ENCODE measurements around the gene ATF6B.
A peak's percentile ranks its signal among the peaks of the same experiment; 100 is the strongest.

The ATF6B gene

DNA sequence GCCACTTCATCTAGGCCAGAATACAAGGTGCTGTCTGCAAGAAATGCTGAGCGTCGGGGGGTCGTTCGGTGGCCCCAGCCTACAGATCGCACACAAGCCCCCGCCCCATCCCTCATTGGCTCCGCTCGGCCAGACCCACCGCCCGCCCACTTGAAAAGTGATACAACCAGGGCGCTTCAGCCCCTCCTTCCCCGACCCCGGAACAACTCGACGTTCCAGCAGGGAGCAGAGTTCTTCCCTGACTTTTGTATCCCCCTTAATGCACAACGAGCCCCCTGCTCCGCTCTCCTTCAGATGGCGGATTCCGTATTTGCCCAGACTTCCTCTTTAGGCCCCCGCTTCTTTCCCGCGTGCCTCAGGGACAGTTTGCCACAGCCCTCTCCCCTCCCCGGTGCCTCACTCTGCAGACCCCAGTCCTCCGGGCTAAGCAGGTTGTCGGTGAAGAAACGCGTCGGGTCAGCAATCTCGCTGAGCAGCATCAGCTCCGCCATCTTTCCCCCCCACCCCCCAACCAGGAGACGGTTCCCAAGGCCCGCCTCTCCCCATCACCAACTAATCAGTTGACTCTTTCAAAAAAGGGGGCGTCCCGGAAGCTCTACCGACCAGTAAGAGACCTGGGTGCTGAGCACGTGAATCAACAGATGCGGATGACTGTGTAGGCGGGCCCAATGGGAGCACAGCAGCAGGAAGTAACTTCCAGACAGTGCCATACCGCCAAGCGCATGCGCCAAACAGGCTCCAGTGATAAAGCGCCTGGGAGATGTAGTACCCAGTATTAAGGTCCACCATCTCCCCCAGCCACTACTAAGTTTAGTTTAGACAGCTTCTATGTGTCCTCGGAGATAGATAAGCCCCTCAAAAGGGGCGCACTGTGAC lies at the start of gene ATF6B:
ATF6B (minus strand) TSS at position 530 of the 876 bp plus-strand sequence; CDS start at position 491, 39 bp downstream.
- TF ChIP-seq, protein P1, sequence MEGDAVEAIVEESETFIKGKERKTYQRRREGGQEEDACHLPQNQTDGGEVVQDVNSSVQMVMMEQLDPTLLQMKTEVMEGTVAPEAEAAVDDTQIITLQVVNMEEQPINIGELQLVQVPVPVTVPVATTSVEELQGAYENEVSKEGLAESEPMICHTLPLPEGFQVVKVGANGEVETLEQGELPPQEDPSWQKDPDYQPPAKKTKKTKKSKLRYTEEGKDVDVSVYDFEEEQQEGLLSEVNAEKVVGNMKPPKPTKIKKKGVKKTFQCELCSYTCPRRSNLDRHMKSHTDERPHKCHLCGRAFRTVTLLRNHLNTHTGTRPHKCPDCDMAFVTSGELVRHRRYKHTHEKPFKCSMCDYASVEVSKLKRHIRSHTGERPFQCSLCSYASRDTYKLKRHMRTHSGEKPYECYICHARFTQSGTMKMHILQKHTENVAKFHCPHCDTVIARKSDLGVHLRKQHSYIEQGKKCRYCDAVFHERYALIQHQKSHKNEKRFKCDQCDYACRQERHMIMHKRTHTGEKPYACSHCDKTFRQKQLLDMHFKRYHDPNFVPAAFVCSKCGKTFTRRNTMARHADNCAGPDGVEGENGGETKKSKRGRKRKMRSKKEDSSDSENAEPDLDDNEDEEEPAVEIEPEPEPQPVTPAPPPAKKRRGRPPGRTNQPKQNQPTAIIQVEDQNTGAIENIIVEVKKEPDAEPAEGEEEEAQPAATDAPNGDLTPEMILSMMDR (IDR thresholded peaks at IDR 0.05; ENCODE audit: borderline replicate concordance, insufficient read depth, low read depth, low read length), result no peak

GRCh38 chr6:32177183-32177787 lies 49.2 kb upstream of the ATF6B start:
- peak overlapping the region; percentile 51 for H3K4me3 ChIP-seq (ENCODE audit: low read depth, low read length)
- TF ChIP-seq, protein P1 (IDR thresholded peaks at IDR 0.05; ENCODE audit: borderline replicate concordance, insufficient read depth, low read depth, low read length), result no peak

More for the DNA sequence above, at the start of gene ATF6B:
- H3K4me3 ChIP-seq (ENCODE audit: low read depth, low read length), result peak within 1 kb of the TSS; percentile 79

GRCh38 chr6:32176476-32177182 lies 48.6 kb upstream of the ATF6B start:
- H3K4me3 ChIP-seq (ENCODE audit: low read depth, low read length), result peak overlapping the region; percentile 51
- TF ChIP-seq, protein P1 (IDR thresholded peaks at IDR 0.05; ENCODE audit: borderline replicate concordance, insufficient read depth, low read depth, low read length), result no peak

DNA sequence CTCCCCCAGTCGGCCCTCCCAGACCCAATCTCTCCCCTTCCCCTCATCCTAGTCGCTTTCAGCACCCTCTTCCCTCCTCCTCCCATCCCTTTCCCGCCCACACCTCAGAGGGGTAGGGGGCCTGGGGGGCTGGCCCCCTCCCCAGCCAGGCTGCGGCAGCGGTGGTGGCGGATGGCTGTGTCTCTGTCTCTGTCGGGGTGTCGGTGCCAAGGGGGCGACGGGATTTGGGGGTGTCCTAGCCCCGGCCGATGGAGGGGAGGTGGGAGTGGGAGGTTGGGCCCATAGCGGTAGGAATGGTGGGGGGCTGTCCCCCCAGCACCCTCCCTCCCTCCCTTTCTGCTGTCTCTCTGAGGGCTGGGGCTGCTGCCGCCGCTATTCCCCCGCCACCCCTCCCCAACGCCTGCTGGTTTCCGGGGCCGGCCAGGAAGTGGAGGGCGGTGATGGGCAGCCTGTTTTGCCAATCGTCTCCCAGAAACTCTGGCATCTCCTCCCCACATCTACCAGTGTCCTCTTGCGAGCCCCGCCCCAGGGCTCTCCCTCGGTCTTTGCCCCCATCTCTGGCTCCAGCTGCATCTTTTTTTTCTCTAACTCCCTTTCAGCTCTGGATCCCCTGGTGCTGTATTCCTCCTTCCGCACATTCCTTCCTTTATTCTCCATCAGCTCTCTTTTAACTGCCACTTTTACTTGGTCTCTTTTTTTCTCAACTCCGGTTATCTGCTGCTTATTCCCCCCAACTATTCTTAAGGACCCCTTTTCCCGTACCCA lies 47.8 kb upstream of the ATF6B start, which contains the start of gene AGPAT1:
AGPAT1 (minus strand) TSS at position 374 of the 765 bp plus-strand sequence. CDS start 4,588 bp downstream, outside the sequence.
- TF ChIP-seq, protein P1 (IDR thresholded peaks at IDR 0.05; ENCODE audit: borderline replicate concordance, insufficient read depth, low read depth, low read length), result no peak

GRCh38 chr6:32175322-32175710 lies 47.3 kb upstream of the ATF6B start:
- H3K4me3 ChIP-seq (ENCODE audit: low read depth, low read length), result peak overlapping the region; percentile 68
- TF ChIP-seq, protein P1 (IDR thresholded peaks at IDR 0.05; ENCODE audit: borderline replicate concordance, insufficient read depth, low read depth, low read length), result no peak

More for the DNA sequence above, 47.8 kb upstream of the ATF6B start, which contains the start of gene AGPAT1:
- peak within 1 kb of the TSS; percentile 68 for H3K4me3 ChIP-seq (ENCODE audit: low read depth, low read length)

- H3K4me3 ChIP-seq (ENCODE audit: low read depth, low read length), result no peak overlapping the region
- TF ChIP-seq, protein P1 (IDR thresholded peaks at IDR 0.05; ENCODE audit: borderline replicate concordance, insufficient read depth, low read depth, low read length), result no peak
These were observed 46.4 kb upstream of the ATF6B start for GRCh38 chr6:32174416-32174815.

Data from GM12875 (cell line).